GM12891 (cell line): ENCODE results near the gene COL1A1.

ENCODE experiments used
- POLR2A ChIP-seq: IDR thresholded peaks from 2 replicates; pipeline ENCODE4 v1.6.1; 2011; ENCODE audit warnings: low read depth, low read length, control low read depth
- POLR2AphosphoS5 ChIP-seq: IDR thresholded peaks from 2 replicates; pipeline ENCODE4 v1.6.1; 2011; ENCODE audit warnings: low read depth, low read length, control low read depth
- TAF1 ChIP-seq: IDR thresholded peaks from 2 replicates; pipeline ENCODE4 v1.6.1; 2011; ENCODE audit warnings: low read depth, low read length, control low read depth

- no peak for TF ChIP-seq POLR2AphosphoS5
- TF ChIP-seq POLR2A = no peak
- no peak for TF ChIP-seq TAF1
These were observed 51.7 kb downstream of the COL1A1 start for GRCh38 chr17:50149417-50150353.
